A549 (cell line): Measurements from ENCODE around the gene PRICKLE1.

Source experiments
- BHLHE40 ChIP-seq: IDR thresholded peaks from 2 replicates; pipeline ENCODE4 v1.6.1; 2012; ENCODE audit warnings: low read depth, low read length, inconsistent platforms
- CEBPB ChIP-seq, 2 experiments: fragments of >200 bp in 1 of 2; sonication (Bioruptor Twin) in 1 of 2; formaldehyde crosslinking in 1 of 2; IDR thresholded peaks; 2 replicates each; pipeline ENCODE4 v1.6.1; 2012 to 2016
- MYC ChIP-seq: IDR thresholded peaks from 2 replicates; pipeline ENCODE4 v1.6.1; 2012; ENCODE audit warnings: mild to moderate bottlenecking, inconsistent platforms, low read length, improper control_type of control experiment, borderline replicate concordance
- POLR2A ChIP-seq: IDR thresholded peaks from 2 replicates; pipeline ENCODE4 v1.6.1; 2012; ENCODE audit warnings: mild to moderate bottlenecking, low read length
- SMC3 ChIP-seq: fragments of >200 bp; sonication (Bioruptor Twin); formaldehyde crosslinking; IDR thresholded peaks from 3 replicates; pipeline ENCODE4 v1.6.1; 2018; ENCODE audit warnings: inconsistent platforms
- SREBF2 ChIP-seq: fragments of 450-650 bp; IDR thresholded peaks from 2 replicates; pipeline ENCODE4 v1.6.1; 2014; ENCODE audit warnings: mild to moderate bottlenecking, moderate library complexity
- TF ChIP-seq, protein P1 (sequence below): fragments of 250-450 bp; sonication (Bioruptor Pico); IDR thresholded peaks from 2 replicates; pipeline ENCODE4 v1.5.0; 2021; ENCODE audit warnings: mild to moderate bottlenecking, moderate library complexity, borderline replicate concordance
- TF ChIP-seq, protein P2 (sequence below): fragments of >200 bp; sonication (Bioruptor Twin); formaldehyde crosslinking; IDR thresholded peaks from 3 replicates; pipeline ENCODE4 v1.5.1; 2016

DNA sequence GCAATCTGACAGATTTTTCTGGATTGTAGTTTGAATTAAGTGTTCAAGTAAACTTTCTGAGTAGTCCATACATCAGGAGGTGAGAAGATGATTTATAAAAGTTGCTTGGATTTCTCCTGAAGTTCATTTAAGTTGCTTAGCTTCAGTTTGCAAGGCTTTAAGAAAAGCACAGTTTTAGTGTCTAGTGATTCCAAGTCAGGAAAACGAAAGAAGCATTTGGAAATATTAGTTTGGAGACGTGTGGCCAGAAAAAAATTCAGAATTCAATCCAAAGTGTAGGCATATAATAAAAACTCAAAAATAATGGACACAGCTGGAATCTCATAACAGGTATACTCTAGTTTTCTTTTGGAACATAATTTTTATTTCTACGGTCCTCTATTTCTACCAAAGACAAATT, 25.5 kb upstream of the PRICKLE1 start:
- TF ChIP-seq CEBPB (IDR thresholded peaks at IDR 0.05): no peak
- TF ChIP-seq MYC: no peak
- TF ChIP-seq SMC3: no peak
- TF ChIP-seq, protein P1, sequence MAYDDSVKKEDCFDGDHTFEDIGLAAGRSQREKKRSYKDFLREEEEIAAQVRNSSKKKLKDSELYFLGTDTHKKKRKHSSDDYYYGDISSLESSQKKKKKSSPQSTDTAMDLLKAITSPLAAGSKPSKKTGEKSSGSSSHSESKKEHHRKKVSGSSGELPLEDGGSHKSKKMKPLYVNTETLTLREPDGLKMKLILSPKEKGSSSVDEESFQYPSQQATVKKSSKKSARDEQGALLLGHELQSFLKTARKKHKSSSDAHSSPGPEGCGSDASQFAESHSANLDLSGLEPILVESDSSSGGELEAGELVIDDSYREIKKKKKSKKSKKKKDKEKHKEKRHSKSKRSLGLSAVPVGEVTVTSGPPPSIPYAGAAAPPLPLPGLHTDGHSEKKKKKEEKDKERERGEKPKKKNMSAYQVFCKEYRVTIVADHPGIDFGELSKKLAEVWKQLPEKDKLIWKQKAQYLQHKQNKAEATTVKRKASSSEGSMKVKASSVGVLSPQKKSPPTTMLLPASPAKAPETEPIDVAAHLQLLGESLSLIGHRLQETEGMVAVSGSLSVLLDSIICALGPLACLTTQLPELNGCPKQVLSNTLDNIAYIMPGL (CRISPR knock-in tag): no peak
- TF ChIP-seq, protein P2, sequence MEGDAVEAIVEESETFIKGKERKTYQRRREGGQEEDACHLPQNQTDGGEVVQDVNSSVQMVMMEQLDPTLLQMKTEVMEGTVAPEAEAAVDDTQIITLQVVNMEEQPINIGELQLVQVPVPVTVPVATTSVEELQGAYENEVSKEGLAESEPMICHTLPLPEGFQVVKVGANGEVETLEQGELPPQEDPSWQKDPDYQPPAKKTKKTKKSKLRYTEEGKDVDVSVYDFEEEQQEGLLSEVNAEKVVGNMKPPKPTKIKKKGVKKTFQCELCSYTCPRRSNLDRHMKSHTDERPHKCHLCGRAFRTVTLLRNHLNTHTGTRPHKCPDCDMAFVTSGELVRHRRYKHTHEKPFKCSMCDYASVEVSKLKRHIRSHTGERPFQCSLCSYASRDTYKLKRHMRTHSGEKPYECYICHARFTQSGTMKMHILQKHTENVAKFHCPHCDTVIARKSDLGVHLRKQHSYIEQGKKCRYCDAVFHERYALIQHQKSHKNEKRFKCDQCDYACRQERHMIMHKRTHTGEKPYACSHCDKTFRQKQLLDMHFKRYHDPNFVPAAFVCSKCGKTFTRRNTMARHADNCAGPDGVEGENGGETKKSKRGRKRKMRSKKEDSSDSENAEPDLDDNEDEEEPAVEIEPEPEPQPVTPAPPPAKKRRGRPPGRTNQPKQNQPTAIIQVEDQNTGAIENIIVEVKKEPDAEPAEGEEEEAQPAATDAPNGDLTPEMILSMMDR: no peak
- no peak for TF ChIP-seq POLR2A
- TF ChIP-seq BHLHE40: no peak
- no peak for TF ChIP-seq SREBF2
